HepG2 (cell line): ENCODE data around the gene PTCD3. TPM values are rescaled to one million over a fixed set of nuclear protein-coding genes. Genes with fewer than 3 reads are reported as not detected.
A peak's percentile ranks its signal among the peaks of the same experiment; 100 is the strongest.

ENCODE experiments used
- BORCS8-MEF2B ChIP-seq: sonication (generic); formaldehyde crosslinking; IDR thresholded peaks from 2 replicates; pipeline ENCODE4 v1.8.0; 2022; ENCODE audit warnings: mild to moderate bottlenecking, missing genetic modification reagents
- HMG20B ChIP-seq: conservative IDR thresholded peaks from 2 replicates; pipeline ENCODE4 v1.6.1; 2016; ENCODE audit warnings: missing genetic modification reagents, missing compliant biosample characterization
- ISX ChIP-seq: sonication (generic); formaldehyde crosslinking; conservative IDR thresholded peaks from 2 replicates; pipeline ENCODE4 v1.5.0; 2020; ENCODE audit warnings: missing genetic modification reagents
- NFYC ChIP-seq: IDR thresholded peaks from 2 replicates; pipeline ENCODE4 v1.6.1; 2016; ENCODE audit warnings: missing genetic modification reagents, missing compliant biosample characterization
- PHF21A ChIP-seq: sonication (generic); formaldehyde crosslinking; IDR thresholded peaks from 2 replicates; pipeline ENCODE4 v1.5.0; 2020; ENCODE audit warnings: mild to moderate bottlenecking, missing genetic modification reagents
- RFX3 ChIP-seq: IDR thresholded peaks from 2 replicates; pipeline ENCODE4 v1.6.1; 2016; ENCODE audit warnings: missing biosample characterization, missing genetic modification reagents
- ZFP36 ChIP-seq: fragments of 150-350 bp; IDR thresholded peaks from 2 replicates; pipeline ENCODE4 v1.6.1; 2018; ENCODE audit warnings: borderline replicate concordance, low read length, low read depth; ENCODE audit not compliant: partially characterized antibody
- ZNF558 ChIP-seq: sonication (generic); formaldehyde crosslinking; IDR thresholded peaks from 2 replicates; pipeline ENCODE4 v1.9.0; 2022; ENCODE audit warnings: mild to moderate bottlenecking, missing genetic modification reagents, borderline replicate concordance
- ZNF781 ChIP-seq: sonication (generic); formaldehyde crosslinking; IDR thresholded peaks from 2 replicates; pipeline ENCODE4 v1.5.1; 2020; ENCODE audit warnings: borderline replicate concordance, mild to moderate bottlenecking, missing genetic modification reagents; ENCODE audit errors: not compliant biosample characterization
- polyA plus RNA-seq, 8 experiments: library from polyadenylated mRNA; depleted of rRNA in 3 of 8; stranded (reverse) in 7 of 8; unstranded in 1 of 8; fragments of >200 nt; fragmentation: Illumina TruSeq in 4 of 8; extraction: Trizol in 4 of 8; gene quantifications; 2 replicates each; pipeline versions ENCODE4 v1.2.1 to v1.2.3, GENCODE V29; 2011 to 2016; ENCODE audit warnings: low read depth in 4 of 8, missing spikeins in 1 of 8, mixed read lengths in 1 of 8; ENCODE audit not compliant: insufficient read depth in 1 of 8
- total RNA-seq, 5 experiments: library from RNA; depleted of rRNA; stranded (reverse); fragments of >200 nt; fragmentation: Illumina TruSeq; extraction: Trizol; gene quantifications; 2 replicates each; pipeline ENCODE4 v1.2.3, GENCODE V29; 2016; ENCODE audit warnings: low read depth in 1 of 5
- TF ChIP-seq, protein P1 (sequence below): sonication (generic); formaldehyde crosslinking; conservative IDR thresholded peaks from 2 replicates; pipeline ENCODE4 v1.4.0; 2020; ENCODE audit warnings: mild to moderate bottlenecking, missing genetic modification reagents, moderate library complexity
- TF ChIP-seq, protein P2 (sequence below): IDR thresholded peaks from 2 replicates; pipeline ENCODE4 v1.6.1; 2016; ENCODE audit warnings: mild to moderate bottlenecking, missing biosample characterization, missing genetic modification reagents
- TF ChIP-seq, protein P3 (sequence below): sonication (generic); formaldehyde crosslinking; IDR thresholded peaks from 2 replicates; pipeline ENCODE4 v1.4.0; 2020; ENCODE audit warnings: missing genetic modification reagents
- TF ChIP-seq, protein P4 (sequence below): sonication (generic); formaldehyde crosslinking; IDR thresholded peaks from 2 replicates; pipeline ENCODE4 v1.5.1; 2020; ENCODE audit warnings: missing genetic modification reagents, mild to moderate bottlenecking, borderline replicate concordance
- TF ChIP-seq, protein P5 (sequence below): sonication (generic); formaldehyde crosslinking; IDR thresholded peaks from 2 replicates; pipeline ENCODE4 v1.4.0; 2020; ENCODE audit warnings: missing genetic modification reagents
- TF ChIP-seq, protein P6 (sequence below): IDR thresholded peaks from 2 replicates; pipeline ENCODE4 v1.6.1; 2016; ENCODE audit warnings: missing compliant biosample characterization, missing genetic modification reagents, borderline replicate concordance
- TF ChIP-seq, protein P7 (sequence below): sonication (generic); formaldehyde crosslinking; IDR thresholded peaks from 2 replicates; pipeline ENCODE4 v1.4.0; 2020; ENCODE audit warnings: low read depth, mild to moderate bottlenecking, missing genetic modification reagents

PTCD3 gene
- total and polyA plus RNA-seq, 2 of the 13 experiments (the other 11 are each of a cell fraction or from before 2014, with no cell fraction given) = 124 to 309 TPM

DNA sequence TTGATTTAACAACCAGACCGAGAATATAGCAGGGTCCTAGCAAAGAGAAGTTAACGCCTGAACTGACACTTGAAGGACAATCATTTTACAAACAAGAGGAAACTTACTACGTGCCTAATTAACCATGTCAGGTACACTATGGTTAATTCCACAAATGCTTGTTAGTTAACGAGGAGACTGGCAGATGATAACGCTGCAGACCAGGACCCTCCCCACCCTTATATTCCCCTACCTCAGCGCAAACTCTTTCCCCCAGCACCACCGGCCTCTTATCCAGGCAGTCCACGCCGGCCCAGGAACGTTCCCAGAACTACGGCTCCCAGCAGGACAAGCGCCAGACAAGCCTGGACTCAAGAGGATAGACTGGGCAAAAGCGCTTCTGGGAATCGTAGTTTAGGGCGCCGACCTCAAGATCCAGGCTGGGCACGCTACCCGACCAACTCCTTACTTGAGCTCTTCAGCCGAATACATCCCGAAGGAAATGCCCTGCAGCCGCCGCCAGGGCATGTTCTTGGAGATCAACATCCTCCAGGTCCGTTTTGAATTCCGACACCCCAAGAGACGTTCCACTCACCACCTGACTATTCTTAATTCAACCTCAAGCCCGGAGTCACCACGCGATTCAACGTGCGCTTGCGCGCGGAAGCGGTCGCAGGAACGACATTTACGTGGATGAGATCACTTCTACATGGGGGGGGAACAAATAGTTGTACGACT is 625 bp upstream of the PTCD3 start, which contains the start of gene POLR1A (continued):
- TF ChIP-seq ZFP36 (no peak), HMG20B (CRISPR knock-in tag) (0 out of 2 replicates have a peak, but pooled peaks have one; percentile 16), PHF21A (CRISPR knock-in tag) (no peak), ZNF781 (CRISPR knock-in tag) (no peak), NFYC (no peak), ZNF558 (CRISPR knock-in tag) (no peak), BORCS8-MEF2B (CRISPR knock-in tag) (peak; percentile 17; the same call in 1 of the 2 replicates), RFX3 (no peak), ISX (no peak)
- TF ChIP-seq, protein P1, sequence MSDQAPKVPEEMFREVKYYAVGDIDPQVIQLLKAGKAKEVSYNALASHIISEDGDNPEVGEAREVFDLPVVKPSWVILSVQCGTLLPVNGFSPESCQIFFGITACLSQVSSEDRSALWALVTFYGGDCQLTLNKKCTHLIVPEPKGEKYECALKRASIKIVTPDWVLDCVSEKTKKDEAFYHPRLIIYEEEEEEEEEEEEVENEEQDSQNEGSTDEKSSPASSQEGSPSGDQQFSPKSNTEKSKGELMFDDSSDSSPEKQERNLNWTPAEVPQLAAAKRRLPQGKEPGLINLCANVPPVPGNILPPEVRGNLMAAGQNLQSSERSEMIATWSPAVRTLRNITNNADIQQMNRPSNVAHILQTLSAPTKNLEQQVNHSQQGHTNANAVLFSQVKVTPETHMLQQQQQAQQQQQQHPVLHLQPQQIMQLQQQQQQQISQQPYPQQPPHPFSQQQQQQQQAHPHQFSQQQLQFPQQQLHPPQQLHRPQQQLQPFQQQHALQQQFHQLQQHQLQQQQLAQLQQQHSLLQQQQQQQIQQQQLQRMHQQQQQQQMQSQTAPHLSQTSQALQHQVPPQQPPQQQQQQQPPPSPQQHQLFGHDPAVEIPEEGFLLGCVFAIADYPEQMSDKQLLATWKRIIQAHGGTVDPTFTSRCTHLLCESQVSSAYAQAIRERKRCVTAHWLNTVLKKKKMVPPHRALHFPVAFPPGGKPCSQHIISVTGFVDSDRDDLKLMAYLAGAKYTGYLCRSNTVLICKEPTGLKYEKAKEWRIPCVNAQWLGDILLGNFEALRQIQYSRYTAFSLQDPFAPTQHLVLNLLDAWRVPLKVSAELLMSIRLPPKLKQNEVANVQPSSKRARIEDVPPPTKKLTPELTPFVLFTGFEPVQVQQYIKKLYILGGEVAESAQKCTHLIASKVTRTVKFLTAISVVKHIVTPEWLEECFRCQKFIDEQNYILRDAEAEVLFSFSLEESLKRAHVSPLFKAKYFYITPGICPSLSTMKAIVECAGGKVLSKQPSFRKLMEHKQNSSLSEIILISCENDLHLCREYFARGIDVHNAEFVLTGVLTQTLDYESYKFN (CRISPR knock-in tag) = no peak
- TF ChIP-seq, protein P2, sequence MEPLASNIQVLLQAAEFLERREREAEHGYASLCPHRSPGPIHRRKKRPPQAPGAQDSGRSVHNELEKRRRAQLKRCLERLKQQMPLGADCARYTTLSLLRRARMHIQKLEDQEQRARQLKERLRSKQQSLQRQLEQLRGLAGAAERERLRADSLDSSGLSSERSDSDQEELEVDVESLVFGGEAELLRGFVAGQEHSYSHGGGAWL (CRISPR knock-in tag) = peak; percentile 37; the same call in 1 of the 2 replicates
- TF ChIP-seq, protein P3, sequence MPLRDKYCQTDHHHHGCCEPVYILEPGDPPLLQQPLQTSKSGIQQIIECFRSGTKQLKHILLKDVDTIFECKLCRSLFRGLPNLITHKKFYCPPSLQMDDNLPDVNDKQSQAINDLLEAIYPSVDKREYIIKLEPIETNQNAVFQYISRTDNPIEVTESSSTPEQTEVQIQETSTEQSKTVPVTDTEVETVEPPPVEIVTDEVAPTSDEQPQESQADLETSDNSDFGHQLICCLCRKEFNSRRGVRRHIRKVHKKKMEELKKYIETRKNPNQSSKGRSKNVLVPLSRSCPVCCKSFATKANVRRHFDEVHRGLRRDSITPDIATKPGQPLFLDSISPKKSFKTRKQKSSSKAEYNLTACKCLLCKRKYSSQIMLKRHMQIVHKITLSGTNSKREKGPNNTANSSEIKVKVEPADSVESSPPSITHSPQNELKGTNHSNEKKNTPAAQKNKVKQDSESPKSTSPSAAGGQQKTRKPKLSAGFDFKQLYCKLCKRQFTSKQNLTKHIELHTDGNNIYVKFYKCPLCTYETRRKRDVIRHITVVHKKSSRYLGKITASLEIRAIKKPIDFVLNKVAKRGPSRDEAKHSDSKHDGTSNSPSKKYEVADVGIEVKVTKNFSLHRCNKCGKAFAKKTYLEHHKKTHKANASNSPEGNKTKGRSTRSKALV (CRISPR knock-in tag) = no peak; the same call in 1 of the 2 replicates
- TF ChIP-seq, protein P4, sequence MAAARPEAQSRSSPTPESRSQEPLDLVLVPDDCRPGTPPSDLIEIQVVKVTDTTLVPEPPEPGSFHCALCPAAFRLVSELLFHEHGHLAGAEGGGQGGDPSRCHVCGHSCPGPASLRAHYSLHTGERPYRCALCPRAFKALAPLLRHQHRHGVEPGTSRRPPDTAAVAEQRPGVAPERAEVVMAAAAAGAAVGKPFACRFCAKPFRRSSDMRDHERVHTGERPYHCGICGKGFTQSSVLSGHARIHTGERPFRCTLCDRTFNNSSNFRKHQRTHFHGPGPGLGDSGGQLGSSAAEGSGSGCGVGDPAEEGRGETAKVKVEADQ = no peak
- TF ChIP-seq, protein P5, sequence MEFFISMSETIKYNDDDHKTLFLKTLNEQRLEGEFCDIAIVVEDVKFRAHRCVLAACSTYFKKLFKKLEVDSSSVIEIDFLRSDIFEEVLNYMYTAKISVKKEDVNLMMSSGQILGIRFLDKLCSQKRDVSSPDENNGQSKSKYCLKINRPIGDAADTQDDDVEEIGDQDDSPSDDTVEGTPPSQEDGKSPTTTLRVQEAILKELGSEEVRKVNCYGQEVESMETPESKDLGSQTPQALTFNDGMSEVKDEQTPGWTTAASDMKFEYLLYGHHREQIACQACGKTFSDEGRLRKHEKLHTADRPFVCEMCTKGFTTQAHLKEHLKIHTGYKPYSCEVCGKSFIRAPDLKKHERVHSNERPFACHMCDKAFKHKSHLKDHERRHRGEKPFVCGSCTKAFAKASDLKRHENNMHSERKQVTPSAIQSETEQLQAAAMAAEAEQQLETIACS = no peak
- TF ChIP-seq, protein P6, sequence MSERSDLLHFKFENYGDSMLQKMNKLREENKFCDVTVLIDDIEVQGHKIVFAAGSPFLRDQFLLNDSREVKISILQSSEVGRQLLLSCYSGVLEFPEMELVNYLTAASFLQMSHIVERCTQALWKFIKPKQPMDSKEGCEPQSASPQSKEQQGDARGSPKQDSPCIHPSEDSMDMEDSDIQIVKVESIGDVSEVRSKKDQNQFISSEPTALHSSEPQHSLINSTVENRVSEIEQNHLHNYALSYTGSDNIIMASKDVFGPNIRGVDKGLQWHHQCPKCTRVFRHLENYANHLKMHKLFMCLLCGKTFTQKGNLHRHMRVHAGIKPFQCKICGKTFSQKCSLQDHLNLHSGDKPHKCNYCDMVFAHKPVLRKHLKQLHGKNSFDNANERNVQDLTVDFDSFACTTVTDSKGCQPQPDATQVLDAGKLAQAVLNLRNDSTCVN (CRISPR knock-in tag) = 0 out of 2 replicates have a peak, but pooled peaks have one; percentile 32
- TF ChIP-seq, protein P7, sequence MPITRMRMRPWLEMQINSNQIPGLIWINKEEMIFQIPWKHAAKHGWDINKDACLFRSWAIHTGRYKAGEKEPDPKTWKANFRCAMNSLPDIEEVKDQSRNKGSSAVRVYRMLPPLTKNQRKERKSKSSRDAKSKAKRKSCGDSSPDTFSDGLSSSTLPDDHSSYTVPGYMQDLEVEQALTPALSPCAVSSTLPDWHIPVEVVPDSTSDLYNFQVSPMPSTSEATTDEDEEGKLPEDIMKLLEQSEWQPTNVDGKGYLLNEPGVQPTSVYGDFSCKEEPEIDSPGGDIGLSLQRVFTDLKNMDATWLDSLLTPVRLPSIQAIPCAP (CRISPR knock-in tag) = no peak
